ENCODE results near the gene MYPOP.
"Not testable (repeated sequence)": the region's sequence is repeated elsewhere in the genome, so short reads cannot be mapped to it uniquely, and the experiment has no call there.

The MYPOP gene

DNA sequence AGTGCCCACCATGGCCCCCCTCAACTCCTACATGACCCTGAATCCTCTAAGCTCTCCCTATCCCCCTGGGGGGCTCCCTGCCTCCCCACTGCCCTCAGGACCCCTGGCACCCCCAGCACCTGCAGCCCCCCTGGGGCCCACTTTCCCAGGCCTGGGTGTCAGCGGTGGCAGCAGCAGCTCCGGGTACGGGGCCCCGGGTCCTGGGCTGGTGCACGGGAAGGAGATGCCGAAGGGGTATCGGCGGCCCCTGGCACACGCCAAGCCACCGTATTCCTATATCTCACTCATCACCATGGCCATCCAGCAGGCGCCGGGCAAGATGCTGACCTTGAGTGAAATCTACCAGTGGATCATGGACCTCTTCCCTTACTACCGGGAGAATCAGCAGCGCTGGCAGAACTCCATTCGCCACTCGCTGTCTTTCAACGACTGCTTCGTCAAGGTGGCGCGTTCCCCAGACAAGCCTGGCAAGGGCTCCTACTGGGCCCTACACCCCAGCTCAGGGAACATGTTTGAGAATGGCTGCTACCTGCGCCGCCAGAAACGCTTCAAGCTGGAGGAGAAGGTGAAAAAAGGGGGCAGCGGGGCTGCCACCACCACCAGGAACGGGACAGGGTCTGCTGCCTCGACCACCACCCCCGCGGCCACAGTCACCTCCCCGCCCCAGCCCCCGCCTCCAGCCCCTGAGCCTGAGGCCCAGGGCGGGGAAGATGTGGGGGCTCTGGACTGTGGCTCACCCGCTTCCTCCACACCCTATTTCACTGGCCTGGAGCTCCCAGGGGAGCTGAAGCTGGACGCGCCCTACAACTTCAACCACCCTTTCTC, 30.1 kb downstream of the MYPOP start:
- Mint-ChIP-seq H3K4me3 (no peak overlapping the region), H3K27ac (no peak overlapping the region), H3K27me3 (ENCODE audit: low read depth) (peaks cover 18% of the 10 kb centered on the region), H3K36me3 (ENCODE audit: low read depth) (no peaks in the 10 kb centered on the region), H3K4me1 (peaks cover 13% of the 10 kb centered on the region), H3K9me3 (no peaks in the 10 kb centered on the region)
- TF ChIP-seq, protein P1, sequence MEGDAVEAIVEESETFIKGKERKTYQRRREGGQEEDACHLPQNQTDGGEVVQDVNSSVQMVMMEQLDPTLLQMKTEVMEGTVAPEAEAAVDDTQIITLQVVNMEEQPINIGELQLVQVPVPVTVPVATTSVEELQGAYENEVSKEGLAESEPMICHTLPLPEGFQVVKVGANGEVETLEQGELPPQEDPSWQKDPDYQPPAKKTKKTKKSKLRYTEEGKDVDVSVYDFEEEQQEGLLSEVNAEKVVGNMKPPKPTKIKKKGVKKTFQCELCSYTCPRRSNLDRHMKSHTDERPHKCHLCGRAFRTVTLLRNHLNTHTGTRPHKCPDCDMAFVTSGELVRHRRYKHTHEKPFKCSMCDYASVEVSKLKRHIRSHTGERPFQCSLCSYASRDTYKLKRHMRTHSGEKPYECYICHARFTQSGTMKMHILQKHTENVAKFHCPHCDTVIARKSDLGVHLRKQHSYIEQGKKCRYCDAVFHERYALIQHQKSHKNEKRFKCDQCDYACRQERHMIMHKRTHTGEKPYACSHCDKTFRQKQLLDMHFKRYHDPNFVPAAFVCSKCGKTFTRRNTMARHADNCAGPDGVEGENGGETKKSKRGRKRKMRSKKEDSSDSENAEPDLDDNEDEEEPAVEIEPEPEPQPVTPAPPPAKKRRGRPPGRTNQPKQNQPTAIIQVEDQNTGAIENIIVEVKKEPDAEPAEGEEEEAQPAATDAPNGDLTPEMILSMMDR (IDR thresholded peaks at IDR 0.05; ENCODE audit: unreplicated experiment in 3 of 3), result no peak

DNA sequence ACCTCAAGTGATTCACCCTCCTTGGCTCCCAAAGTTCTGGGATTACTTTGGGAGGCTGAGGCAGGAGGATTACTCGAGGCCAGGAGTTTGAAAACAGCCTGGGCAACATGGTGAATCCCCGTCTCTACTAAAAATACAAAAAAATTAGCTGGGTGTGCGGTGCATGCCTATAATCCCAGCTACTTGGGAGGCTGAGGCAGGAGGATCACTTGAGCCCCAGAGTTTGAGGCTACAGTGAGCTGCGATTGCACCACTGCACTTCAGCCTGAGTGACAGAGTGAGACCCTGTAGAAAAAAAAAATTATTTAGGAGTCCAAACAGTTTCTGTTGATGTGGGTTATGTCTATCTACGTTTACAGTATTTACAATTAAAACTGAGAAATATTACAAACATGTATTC, 31.6 kb downstream of the MYPOP start:
- H3K9me3 Mint-ChIP-seq, result no peaks in the 10 kb centered on the region
- TF ChIP-seq, protein P1 (IDR thresholded peaks at IDR 0.05; ENCODE audit: unreplicated experiment in 3 of 3), result no peak
- H3K27me3 Mint-ChIP-seq (ENCODE audit: low read depth), result peaks cover 29% of the 10 kb centered on the region
- no peak overlapping the region for H3K27ac Mint-ChIP-seq
- H3K4me1 Mint-ChIP-seq, result peaks cover 5% of the 10 kb centered on the region
- no peak overlapping the region for H3K4me3 Mint-ChIP-seq
- no peaks in the 10 kb centered on the region for H3K36me3 Mint-ChIP-seq (ENCODE audit: low read depth)

- not testable (repeated sequence) for H3K4me1 Mint-ChIP-seq; H3K4me3 Mint-ChIP-seq; H3K36me3 Mint-ChIP-seq (ENCODE audit: low read depth); H3K9me3 Mint-ChIP-seq; H3K27ac Mint-ChIP-seq
- H3K27me3 Mint-ChIP-seq (ENCODE audit: low read depth), result peaks cover 59% of the 10 kb centered on the region
Measured at GRCh38 chr19:45867241-45867640, 35.2 kb downstream of the MYPOP start.

- Mint-ChIP-seq H3K4me3 (no peak overlapping the region), H3K9me3 (no peaks in the 10 kb centered on the region), H3K27me3 (ENCODE audit: low read depth) (peaks cover 60% of the 10 kb centered on the region), H3K4me1 (peaks cover 9% of the 10 kb centered on the region), H3K27ac (no peak overlapping the region), H3K36me3 (ENCODE audit: low read depth) (no peaks in the 10 kb centered on the region)
- TF ChIP-seq, protein P1 (IDR thresholded peaks at IDR 0.05; ENCODE audit: unreplicated experiment in 3 of 3), result no peak
Measured at GRCh38 chr19:45866400-45867176, 35.8 kb downstream of the MYPOP start.

GRCh38 chr19:45865269-45865948, 37.0 kb downstream of the MYPOP start:
- H3K4me1 Mint-ChIP-seq, result peaks cover 9% of the 10 kb centered on the region
- peak overlapping the region in 1 of 3 experiments; percentile 37 for H3K4me3 Mint-ChIP-seq
- no peaks in the 10 kb centered on the region for H3K9me3 Mint-ChIP-seq
- TF ChIP-seq, protein P1 (IDR thresholded peaks at IDR 0.05; ENCODE audit: unreplicated experiment in 3 of 3), result no peak
- no peaks in the 10 kb centered on the region for H3K36me3 Mint-ChIP-seq (ENCODE audit: low read depth)
- peaks cover 60% of the 10 kb centered on the region for H3K27me3 Mint-ChIP-seq (ENCODE audit: low read depth)
- H3K27ac Mint-ChIP-seq, result no peak overlapping the region

GRCh38 chr19:45864629-45865082, 37.8 kb downstream of the MYPOP start:
- H3K4me3 Mint-ChIP-seq, result peak overlapping the region; percentile 70 to 74 (median 73)
- no peak overlapping the region for H3K27ac Mint-ChIP-seq
- no peaks in the 10 kb centered on the region for H3K9me3 Mint-ChIP-seq
- TF ChIP-seq, protein P1 (IDR thresholded peaks at IDR 0.05; ENCODE audit: unreplicated experiment in 3 of 3), result no peak
- H3K4me1 Mint-ChIP-seq, result peaks cover 9% of the 10 kb centered on the region
- no peaks in the 10 kb centered on the region for H3K36me3 Mint-ChIP-seq (ENCODE audit: low read depth)
- H3K27me3 Mint-ChIP-seq (ENCODE audit: low read depth), result peaks cover 60% of the 10 kb centered on the region
